GM23338 (cell line): ENCODE measurements around the gene SH3RF3. TPM values are rescaled to one million over a fixed set of nuclear protein-coding genes. Genes with fewer than 3 reads are reported as not detected.

Experiments used
- ATAC-seq: fragments of 200-7000 bp; cut with Tn5 transposase; 3 replicates; pipeline ENCODE4 v1.9.1; 2020
- DNase-seq: peaks from one replicate; pipeline ENCODE4 v3.0.0-alpha.2; 2015; ENCODE audit warnings: low spot score
- H2AFZ ChIP-seq: fragments of 200-600 bp; sonication (generic); 2 replicates; pipeline ENCODE4 v1.8.0; 2016; ENCODE audit warnings: antibody characterized with exemption, mild to moderate bottlenecking, moderate library complexity
- H3F3A ChIP-seq: fragments of 200-600 bp; sonication (generic); replicated peaks from 2 replicates; pipeline ENCODE4 v1.8.0; 2017; ENCODE audit warnings: antibody characterized with exemption, mixed run types, low read depth
- H3K27ac ChIP-seq: fragments of 200-600 bp; sonication (generic); 2 replicates; pipeline ENCODE4 v1.6.1; 2016; ENCODE audit warnings: low read depth
- H3K27me3 ChIP-seq: fragments of 200-600 bp; sonication (generic); 2 replicates; pipeline ENCODE4 v1.8.0; 2016; ENCODE audit warnings: mild to moderate bottlenecking, mixed run types, moderate library complexity; ENCODE audit not compliant: insufficient read depth
- H3K36me3 ChIP-seq: fragments of 200-600 bp; sonication (generic); 2 replicates; pipeline ENCODE4 v1.8.0; 2016; ENCODE audit warnings: mild to moderate bottlenecking; ENCODE audit not compliant: insufficient read depth
- H3K4me1 ChIP-seq: fragments of 200-600 bp; sonication (generic); 2 replicates; pipeline ENCODE4 v1.8.0; 2016; ENCODE audit warnings: mild to moderate bottlenecking, moderate library complexity; ENCODE audit not compliant: insufficient read depth
- H3K4me2 ChIP-seq: fragments of 200-600 bp; sonication (generic); 2 replicates; pipeline ENCODE4 v1.7.1; 2017; ENCODE audit warnings: mixed run types
- H3K4me3 ChIP-seq: fragments of 200-600 bp; sonication (generic); 2 replicates; pipeline ENCODE4 v1.6.1; 2016; ENCODE audit warnings: mixed run types
- H3K79me2 ChIP-seq: fragments of 200-600 bp; sonication (generic); replicated peaks from 2 replicates; pipeline ENCODE4 v1.8.0; 2017; ENCODE audit warnings: mild to moderate bottlenecking; ENCODE audit not compliant: insufficient read depth
- H3K9me2 ChIP-seq: fragments of 200-600 bp; sonication (generic); 2 replicates; pipeline ENCODE4 v1.8.0; 2017; ENCODE audit not compliant: insufficient read depth
- H4K20me1 ChIP-seq: fragments of 200-600 bp; sonication (generic); replicated peaks from 2 replicates; pipeline ENCODE4 v1.8.0; 2017; ENCODE audit warnings: mild to moderate bottlenecking; ENCODE audit not compliant: insufficient read depth
- H3K27ac Mint-ChIP-seq: 2 replicates; pipeline ENCODE4 v1.8.0; 2020; ENCODE audit warnings: inconsistent platforms, mild to moderate bottlenecking, moderate library complexity, mixed read lengths
- H3K27me3 Mint-ChIP-seq: 3 replicates; pipeline ENCODE4 v1.8.0; 2022; ENCODE audit warnings: low read depth, mild to moderate bottlenecking, moderate library complexity, mixed read lengths, inconsistent platforms; ENCODE audit not compliant: insufficient read depth, poor library complexity
- H3K36me3 Mint-ChIP-seq: 3 replicates; pipeline ENCODE4 v1.8.0; 2021; ENCODE audit warnings: low read depth, mild to moderate bottlenecking, inconsistent platforms, moderate library complexity, mixed read lengths
- H3K4me1 Mint-ChIP-seq: 3 replicates; pipeline ENCODE4 v1.8.0; 2020; ENCODE audit warnings: mild to moderate bottlenecking, inconsistent platforms, mixed read lengths
- H3K4me3 Mint-ChIP-seq: 3 replicates; pipeline ENCODE4 v1.8.0; 2021; ENCODE audit warnings: moderate library complexity, mild to moderate bottlenecking, inconsistent platforms, mixed read lengths
- H3K9me3 Mint-ChIP-seq: 3 replicates; pipeline ENCODE4 v1.8.0; 2020; ENCODE audit warnings: moderate library complexity, mild to moderate bottlenecking, inconsistent platforms, mixed read lengths
- EZH2 ChIP-seq: fragments of 200-600 bp; sonication (generic); IDR thresholded peaks from one replicate; pipeline ENCODE4 v1.8.0; 2017; ENCODE audit warnings: antibody characterized with exemption, mild to moderate bottlenecking, low read depth; ENCODE audit not compliant: unreplicated experiment
- EZH2phosphoT487 ChIP-seq: fragments of 200-600 bp; sonication (generic); IDR thresholded peaks from one replicate; pipeline ENCODE4 v1.8.1; 2018; ENCODE audit warnings: antibody characterized with exemption; ENCODE audit not compliant: unreplicated experiment
- JUNB ChIP-seq: IDR thresholded peaks from one replicate; pipeline ENCODE4 v1.6.1; 2016; ENCODE audit warnings: antibody characterized with exemption; ENCODE audit not compliant: unreplicated experiment
- NANOG ChIP-seq: IDR thresholded peaks from 2 replicates; pipeline ENCODE4 v1.6.1; 2016; ENCODE audit warnings: antibody characterized with exemption, borderline replicate concordance
- STAT1 ChIP-seq: IDR thresholded peaks from one replicate; pipeline ENCODE4 v1.6.1; 2016; ENCODE audit warnings: antibody characterized with exemption; ENCODE audit not compliant: unreplicated experiment
- ZNF114 ChIP-seq: fragments of 250-450 bp; sonication (Bioruptor Pico); IDR thresholded peaks from 2 replicates; pipeline ENCODE4 v1.5.0; 2020; ENCODE audit warnings: mild to moderate bottlenecking, moderate library complexity
- ZNF331 ChIP-seq: fragments of 250-450 bp; sonication (Bioruptor Pico); IDR thresholded peaks from 2 replicates; pipeline ENCODE4 v1.5.0; 2020; ENCODE audit warnings: low read depth, mild to moderate bottlenecking, moderate library complexity
- polyA plus RNA-seq: library from polyadenylated mRNA; unstranded; fragments of >200 nt; fragmentation: Nextera tagmentation; extraction: Ambion mirVana; gene quantifications from 2 replicates; pipeline ENCODE4 v1.2.1, GENCODE V29; 2016
- total RNA-seq: library from RNA; depleted of rRNA; stranded (reverse); fragments of >200 nt; shearing (Covaris generic); gene quantifications from 2 replicates; pipeline ENCODE4 v1.2.3, GENCODE V29; 2014
- TF ChIP-seq, protein P1 (sequence below), 2 experiments: fragments of 200-600 bp in 1 of 2; sonication (generic) in 1 of 2; conservative IDR thresholded peaks; 2 replicates each; pipeline versions ENCODE4 v1.5.1 to v1.6.1; 2016 to 2017; ENCODE audit warnings: antibody characterized with exemption in 2 of 2, low read depth in 2 of 2, mild to moderate bottlenecking in 2 of 2, moderate library complexity in 1 of 2

The SH3RF3 gene
- total and polyA plus RNA-seq, 2 experiments from 2014 or later: 0.11 to 0.63 TPM

DNA sequence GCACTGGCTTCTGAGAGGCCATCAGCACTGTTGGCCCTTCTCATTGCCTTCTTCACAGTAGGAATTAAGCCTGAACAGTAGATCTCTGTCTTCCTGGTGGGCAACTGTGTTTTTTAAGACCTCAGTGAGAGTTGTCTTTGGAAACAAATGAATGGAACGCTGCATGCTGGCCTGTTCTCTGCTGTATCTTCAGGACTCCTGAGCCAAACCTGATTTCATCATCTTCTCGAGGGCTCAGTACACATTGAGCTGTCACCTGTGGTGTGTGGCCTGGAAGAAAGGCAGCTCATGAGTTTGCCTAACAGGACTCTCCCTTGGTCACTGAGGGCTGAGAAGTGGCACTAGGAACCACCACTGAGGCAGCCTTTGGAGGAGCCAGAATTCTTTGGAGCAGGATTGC lies 39.7 kb downstream of the SH3RF3 start:
- Mint-ChIP-seq H3K4me3 (no peak overlapping the region), H3K9me3 (no peaks in the 10 kb centered on the region; the same call in 2 of the 3 replicates), H3K4me1 (peaks cover 28% of the 10 kb centered on the region), H3K27ac (no peak overlapping the region), H3K27me3 (peaks cover 1% of the 10 kb centered on the region), H3K36me3 (no peaks in the 10 kb centered on the region)
- ATAC-seq (no peak), DNase-seq (no peak)
- no peak overlapping the region for H3K4me2 ChIP-seq
- no peaks in the 10 kb centered on the region for H3K79me2 ChIP-seq
- H3K27ac ChIP-seq: no peak overlapping the region
- no peak overlapping the region for H3K4me3 ChIP-seq
- no peaks in the 10 kb centered on the region for H3K9me2 ChIP-seq
- no peaks in the 10 kb centered on the region for H4K20me1 ChIP-seq
- no peaks in the 10 kb centered on the region for H3K36me3 ChIP-seq
- no peaks in the 10 kb centered on the region for H3K4me1 ChIP-seq
- H3K27me3 ChIP-seq: no peaks in the 10 kb centered on the region
- H3F3A ChIP-seq: no peaks in the 10 kb centered on the region
- H2AFZ ChIP-seq: no peak overlapping the region
- TF ChIP-seq STAT1 (no peak), NANOG (no peak), EZH2phosphoT487 (no peak)

DNA sequence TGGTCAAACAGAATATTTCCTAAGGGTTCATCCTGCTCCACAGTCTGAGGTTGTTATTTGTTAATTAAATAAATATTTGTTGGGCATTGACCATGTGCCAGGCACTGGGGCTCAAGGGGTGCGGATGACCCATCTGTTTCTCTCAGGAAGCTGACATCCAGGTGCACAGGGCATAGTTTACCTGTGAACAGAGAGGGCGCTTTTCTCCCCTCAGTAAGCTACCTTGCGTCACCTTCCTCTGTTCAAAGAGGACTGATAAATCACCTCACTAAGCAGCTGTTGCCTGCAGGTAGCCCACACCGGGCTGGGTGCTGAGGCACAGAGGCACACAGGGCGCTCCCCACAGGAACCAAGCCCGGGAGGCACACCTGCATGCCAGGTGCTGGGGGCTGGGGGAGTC lies 41.6 kb downstream of the SH3RF3 start:
- TF ChIP-seq EZH2phosphoT487 (no peak), EZH2 (no peak), ZNF114 (CRISPR knock-in tag) (no peak), ZNF331 (CRISPR knock-in tag) (no peak), NANOG (no peak)
- TF ChIP-seq, protein P1, sequence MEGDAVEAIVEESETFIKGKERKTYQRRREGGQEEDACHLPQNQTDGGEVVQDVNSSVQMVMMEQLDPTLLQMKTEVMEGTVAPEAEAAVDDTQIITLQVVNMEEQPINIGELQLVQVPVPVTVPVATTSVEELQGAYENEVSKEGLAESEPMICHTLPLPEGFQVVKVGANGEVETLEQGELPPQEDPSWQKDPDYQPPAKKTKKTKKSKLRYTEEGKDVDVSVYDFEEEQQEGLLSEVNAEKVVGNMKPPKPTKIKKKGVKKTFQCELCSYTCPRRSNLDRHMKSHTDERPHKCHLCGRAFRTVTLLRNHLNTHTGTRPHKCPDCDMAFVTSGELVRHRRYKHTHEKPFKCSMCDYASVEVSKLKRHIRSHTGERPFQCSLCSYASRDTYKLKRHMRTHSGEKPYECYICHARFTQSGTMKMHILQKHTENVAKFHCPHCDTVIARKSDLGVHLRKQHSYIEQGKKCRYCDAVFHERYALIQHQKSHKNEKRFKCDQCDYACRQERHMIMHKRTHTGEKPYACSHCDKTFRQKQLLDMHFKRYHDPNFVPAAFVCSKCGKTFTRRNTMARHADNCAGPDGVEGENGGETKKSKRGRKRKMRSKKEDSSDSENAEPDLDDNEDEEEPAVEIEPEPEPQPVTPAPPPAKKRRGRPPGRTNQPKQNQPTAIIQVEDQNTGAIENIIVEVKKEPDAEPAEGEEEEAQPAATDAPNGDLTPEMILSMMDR (conservative IDR thresholded peaks at IDR 0.05; ENCODE audit: low read depth in 2 of 2): peak; percentile 29 to 57; a peak in 2 of 4 replicates
- H3K36me3 ChIP-seq: no peaks in the 10 kb centered on the region
- no peaks in the 10 kb centered on the region for H3K79me2 ChIP-seq
- Mint-ChIP-seq H3K27ac (no peak overlapping the region), H3K9me3 (peaks cover 4% of the 10 kb centered on the region; the same call in 1 of the 3 replicates), H3K4me1 (peaks cover 20% of the 10 kb centered on the region), H3K4me3 (no peak overlapping the region), H3K36me3 (no peaks in the 10 kb centered on the region; the same call in 2 of the 3 replicates), H3K27me3 (peaks cover 1% of the 10 kb centered on the region)
- no peaks in the 10 kb centered on the region for H3K27me3 ChIP-seq
- no peak overlapping the region for H3K27ac ChIP-seq
- no peaks in the 10 kb centered on the region for H3K4me1 ChIP-seq
- ATAC-seq (peak; percentile 80), DNase-seq (peak; percentile 62)
- H3K9me2 ChIP-seq: no peaks in the 10 kb centered on the region
- H3K4me2 ChIP-seq: no peak overlapping the region
- H3F3A ChIP-seq: no peaks in the 10 kb centered on the region
- H4K20me1 ChIP-seq: no peaks in the 10 kb centered on the region
- H3K4me3 ChIP-seq: no peak overlapping the region
- H2AFZ ChIP-seq: 0 out of 2 replicates have a peak overlapping the region, but pooled peaks have one; percentile 81

DNA sequence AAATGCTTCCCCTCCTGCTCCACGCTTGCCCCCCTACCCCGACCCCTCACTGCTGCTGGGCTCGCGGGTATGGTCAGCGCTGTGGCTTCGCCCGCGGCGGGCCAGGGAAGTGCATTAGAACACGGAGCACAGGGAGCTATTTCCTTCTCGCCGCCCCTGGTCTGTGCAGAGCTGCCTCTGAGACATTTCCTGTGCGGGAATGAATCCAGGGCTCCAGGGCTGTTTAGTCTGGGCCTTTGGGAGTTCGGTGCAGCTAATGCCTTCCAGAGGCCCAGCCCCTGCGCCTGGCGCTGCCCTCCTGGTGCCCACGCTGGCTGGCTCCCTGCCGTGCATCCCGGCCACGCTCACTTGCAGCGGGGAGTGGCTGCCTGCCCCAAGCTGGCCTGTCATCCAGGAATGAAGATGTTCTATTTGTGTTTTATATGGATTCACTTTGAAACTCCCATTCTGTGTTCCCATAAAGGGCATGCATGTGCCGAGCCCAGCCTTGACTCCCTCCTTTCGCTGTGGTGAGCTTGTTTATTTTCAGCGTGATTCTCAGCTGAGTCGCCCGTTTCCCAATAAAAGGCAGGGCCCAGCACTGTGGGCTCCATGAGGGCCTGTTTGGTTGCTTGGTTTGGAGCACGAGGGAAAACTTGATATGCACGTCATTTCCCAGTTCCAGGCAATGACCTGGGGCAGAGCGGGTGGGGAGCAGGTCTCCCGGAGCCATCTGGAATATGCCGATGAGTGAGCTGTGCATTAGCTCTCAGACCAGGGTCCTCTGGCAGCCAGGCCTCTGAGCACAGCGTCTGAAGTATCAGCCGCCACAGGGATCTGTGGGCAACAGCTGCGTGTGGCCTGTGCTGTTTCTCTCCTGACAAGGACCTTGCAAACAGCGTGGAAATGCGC lies 42.7 kb downstream of the SH3RF3 start:
- no peak overlapping the region for H3K4me3 ChIP-seq
- H4K20me1 ChIP-seq: no peaks in the 10 kb centered on the region
- ATAC-seq (peak; percentile 47), DNase-seq (no peak)
- H3K36me3 Mint-ChIP-seq: no peaks in the 10 kb centered on the region; the same call in 2 of the 3 replicates
- peak overlapping the region; percentile 80; the same call in 1 of the 2 replicates for H2AFZ ChIP-seq
- 0 out of 3 replicates have a peak, but pooled peaks cover 4% of the 10 kb centered on the region for H3K9me3 Mint-ChIP-seq
- no peaks in the 10 kb centered on the region for H3F3A ChIP-seq
- no peaks in the 10 kb centered on the region for H3K79me2 ChIP-seq
- H3K9me2 ChIP-seq: no peaks in the 10 kb centered on the region
- peaks cover 1% of the 10 kb centered on the region for H3K27me3 Mint-ChIP-seq
- TF ChIP-seq ZNF114 (CRISPR knock-in tag): no peak
- TF ChIP-seq, protein P1 (conservative IDR thresholded peaks at IDR 0.05; ENCODE audit: low read depth in 2 of 2): no peak
- TF ChIP-seq JUNB: no peak
- H3K27me3 ChIP-seq: no peaks in the 10 kb centered on the region
- no peak overlapping the region for H3K27ac Mint-ChIP-seq
- peaks cover 22% of the 10 kb centered on the region for H3K4me1 Mint-ChIP-seq
- no peak overlapping the region for H3K4me3 Mint-ChIP-seq
- H3K36me3 ChIP-seq: no peaks in the 10 kb centered on the region
- H3K27ac ChIP-seq: no peak overlapping the region
- peaks cover 1% of the 10 kb centered on the region for H3K4me1 ChIP-seq
- no peak overlapping the region for H3K4me2 ChIP-seq
